ENCODE measurements around the gene POLK. TPM values are rescaled to one million over a fixed set of nuclear protein-coding genes. Genes with fewer than 3 reads are reported as not detected.
A peak's percentile ranks its signal among the peaks of the same experiment; 100 is the strongest.

Gene POLK
- 10 to 100 TPM; 13.7 to 16.8 TPM for total RNA-seq

GRCh38 chr5:75511435-75512382 is at the start of gene POLK, which contains the start of gene CERT1:
TSS of gene POLK (plus strand) at chr5:75511891.
TSS of gene CERT1 (minus strand) at chr5:75511629. CDS start at chr5:75511207, 422 bp downstream.
- intact Hi-C loops (cut with DNase I) = no loop called here

GRCh38 chr5:75463726-75464125 is 48.0 kb upstream of the POLK start:
- H3K9me3 ChIP-seq = no peaks in the 10 kb centered on the region
- H3K9ac ChIP-seq (ENCODE audit: low read depth in 2 of 2, low read length in 2 of 2) = no peak overlapping the region
- peaks cover 6% of the 10 kb centered on the region for H3K4me1 ChIP-seq
- intact Hi-C loops (cut with DNase I) = no loop called here
- H3K27me3 ChIP-seq = no peaks in the 10 kb centered on the region
- no peak for DNase-seq
- H3K27ac ChIP-seq = no peak overlapping the region
- TF ChIP-seq CTCF (IDR thresholded peaks at IDR 0.05) = no peak
- H3K36me3 ChIP-seq = no peaks in the 10 kb centered on the region
- no peak overlapping the region for H3K4me3 ChIP-seq

More at GRCh38 chr5:75511435-75512382, at the start of gene POLK, which contains the start of gene CERT1:
- Histone ChIP-seq H3K4me1 (peaks cover 6% of the 10 kb centered on the region), H3K4me3 (peak within 1 kb of the TSS; percentile 87), H3K9me3 (no peaks in the 10 kb centered on the region), H3K9ac (ENCODE audit: low read depth in 2 of 2, low read length in 2 of 2) (peak within 1 kb of the TSS; percentile 88 to 96), H3K27ac (peak within 1 kb of the TSS; percentile 91), H3K36me3 (no peaks in the 10 kb centered on the region), H3K27me3 (no peaks in the 10 kb centered on the region)
- TF ChIP-seq CTCF (IDR thresholded peaks at IDR 0.05) = no peak
- DNase-seq = peak; percentile 99

GRCh38 chr5:75465480-75465879 is 46.2 kb upstream of the POLK start:
- no peaks in the 10 kb centered on the region for H3K27me3 ChIP-seq
- no peak for TF ChIP-seq CTCF (IDR thresholded peaks at IDR 0.05)
- no peak overlapping the region for H3K4me3 ChIP-seq
- no peak overlapping the region for H3K9ac ChIP-seq (ENCODE audit: low read depth in 2 of 2, low read length in 2 of 2)
- no peaks in the 10 kb centered on the region for H3K9me3 ChIP-seq
- H3K27ac ChIP-seq = no peak overlapping the region
- DNase-seq = no peak
- H3K36me3 ChIP-seq = no peaks in the 10 kb centered on the region
- intact Hi-C loops (cut with DNase I) = no loop called here
- peaks cover 6% of the 10 kb centered on the region for H3K4me1 ChIP-seq

GRCh38 chr5:75466006-75466716 is 45.5 kb upstream of the POLK start:
- DNase-seq = no peak
- intact Hi-C loops (cut with DNase I) = no loop called here
- Histone ChIP-seq H3K4me3 (no peak overlapping the region), H3K4me1 (no peaks in the 10 kb centered on the region), H3K36me3 (no peaks in the 10 kb centered on the region), H3K27ac (no peak overlapping the region), H3K9ac (ENCODE audit: low read depth in 2 of 2, low read length in 2 of 2) (no peak overlapping the region), H3K9me3 (no peaks in the 10 kb centered on the region), H3K27me3 (no peaks in the 10 kb centered on the region)
- no peak for TF ChIP-seq CTCF (IDR thresholded peaks at IDR 0.05)

- Histone ChIP-seq H3K36me3 (no peaks in the 10 kb centered on the region), H3K9me3 (no peaks in the 10 kb centered on the region), H3K27ac (no peak overlapping the region), H3K4me3 (no peak overlapping the region), H3K27me3 (no peaks in the 10 kb centered on the region), H3K9ac (ENCODE audit: low read depth in 2 of 2, low read length in 2 of 2) (no peak overlapping the region), H3K4me1 (no peaks in the 10 kb centered on the region)
- no peak for DNase-seq
- TF ChIP-seq CTCF (IDR thresholded peaks at IDR 0.05) = no peak
- intact Hi-C loops (cut with DNase I) = no loop called here
Measured at GRCh38 chr5:75468593-75468992, 43.1 kb upstream of the POLK start.
